SK-N-SH treated with all-trans-retinoic acid at 6 μM for 48 hours (cell line): ENCODE data around the gene SLC6A8.
"Not testable (repeated sequence)": the region's sequence is repeated elsewhere in the genome, so short reads cannot be mapped to it uniquely, and the experiment has no call there.

Experiments used
- CSDC2 ChIP-seq: fragments of 250-450 bp; sonication (Bioruptor Pico); IDR thresholded peaks from 2 replicates; pipeline ENCODE4 v1.5.0; 2020; ENCODE audit warnings: mild to moderate bottlenecking, moderate library complexity
- OSR1 ChIP-seq: fragments of 250-450 bp; sonication (Bioruptor Pico); IDR thresholded peaks from 2 replicates; pipeline ENCODE4 v1.8.0; 2022; ENCODE audit warnings: moderate library complexity, mild to moderate bottlenecking, inconsistent platforms
- PATZ1 ChIP-seq: fragments of 250-450 bp; sonication (Bioruptor Pico); IDR thresholded peaks from 2 replicates; pipeline ENCODE4 v1.8.0; 2020; ENCODE audit warnings: mild to moderate bottlenecking, moderate library complexity, borderline replicate concordance
- RARB ChIP-seq: fragments of 250-450 bp; sonication (Bioruptor Pico); IDR thresholded peaks from 2 replicates; pipeline ENCODE4 v1.8.0; 2021; ENCODE audit warnings: mild to moderate bottlenecking, moderate library complexity
- ZC3H10 ChIP-seq: fragments of 250-450 bp; sonication (Bioruptor Pico); IDR thresholded peaks from 2 replicates; pipeline ENCODE4 v1.5.1; 2021; ENCODE audit warnings: mild to moderate bottlenecking, moderate library complexity
- ZFP3 ChIP-seq: fragments of 250-450 bp; sonication (Bioruptor Pico); IDR thresholded peaks from 2 replicates; pipeline ENCODE4 v1.5.0; 2020; ENCODE audit warnings: mild to moderate bottlenecking, moderate library complexity
- ZFP30 ChIP-seq: fragments of 450-650 bp; formaldehyde crosslinking; IDR thresholded peaks from 2 replicates; pipeline ENCODE4 v1.5.0; 2022; ENCODE audit warnings: mild to moderate bottlenecking, moderate library complexity
- ZNF565 ChIP-seq: fragments of 450-650 bp; formaldehyde crosslinking; conservative IDR thresholded peaks from 2 replicates; pipeline ENCODE4 v1.5.0; 2020; ENCODE audit warnings: low read depth, mild to moderate bottlenecking, moderate library complexity
- ZNF70 ChIP-seq: fragments of 450-650 bp; formaldehyde crosslinking; IDR thresholded peaks from 2 replicates; pipeline ENCODE4 v1.5.0; 2020; ENCODE audit warnings: mild to moderate bottlenecking, moderate library complexity
- ZNF8 ChIP-seq: fragments of 450-650 bp; formaldehyde crosslinking; IDR thresholded peaks from 2 replicates; pipeline ENCODE4 v1.5.0; 2020; ENCODE audit warnings: mild to moderate bottlenecking, moderate library complexity

- TF ChIP-seq ZC3H10 (CRISPR knock-in tag); ZNF70; RARB (CRISPR knock-in tag); CSDC2 (CRISPR knock-in tag); ZFP30 (CRISPR knock-in tag); OSR1; ZNF8 (CRISPR knock-in tag); ZNF565 (CRISPR knock-in tag); ZFP3; PATZ1 (CRISPR knock-in tag): not testable (repeated sequence)
These were observed 9.4 kb downstream of the SLC6A8 start for GRCh38 chrX:153696986-153697722.
